HG03469 (cell line): ENCODE measurements around the gene BCAN.
"Not testable (repeated sequence)": the region's sequence is repeated elsewhere in the genome, so short reads cannot be mapped to it uniquely, and the experiment has no call there.

Experiments
- ATAC-seq: cut with Tn5 transposase; IDR thresholded peaks from one replicate; pipeline ENCODE4 v1.9.1; 2021; ENCODE audit warnings: mild to moderate bottlenecking, moderate library complexity, moderate number of reproducible peaks; ENCODE audit not compliant: unreplicated experiment

BCAN gene

GRCh38 chr1:156615946-156616345, 26.0 kb upstream of the BCAN start:
- ATAC-seq, result no peak

- ATAC-seq, result no peak
These were observed 25.5 kb upstream of the BCAN start for GRCh38 chr1:156616463-156616862.

GRCh38 chr1:156618853-156619581, 22.9 kb upstream of the BCAN start, which contains the start of gene HAPLN2:
Gene HAPLN2, plus strand, starts transcription at chr1:156619415. Its CDS starts 4,076 bp downstream, at chr1:156623491.
- ATAC-seq, result no peak

- no peak for ATAC-seq
These were observed 22.3 kb upstream of the BCAN start for GRCh38 chr1:156619582-156619955.

- no peak for ATAC-seq
These were observed 19.2 kb upstream of the BCAN start for GRCh38 chr1:156622581-156623297.

- ATAC-seq, result no peak
These were observed 17.7 kb upstream of the BCAN start for GRCh38 chr1:156623946-156624813.

GRCh38 chr1:156624814-156625435, 17.0 kb upstream of the BCAN start:
- ATAC-seq, result no peak

GRCh38 chr1:156625436-156626078, 16.4 kb upstream of the BCAN start:
- ATAC-seq, result no peak

- no peak for ATAC-seq
These were observed 15.9 kb upstream of the BCAN start for GRCh38 chr1:156626079-156626438.

GRCh38 chr1:156627313-156627880, 14.5 kb upstream of the BCAN start:
- ATAC-seq, result no peak

GRCh38 chr1:156629823-156630449, 12.0 kb upstream of the BCAN start:
- ATAC-seq, result no peak

- not testable (repeated sequence) for ATAC-seq
These were observed 10.8 kb upstream of the BCAN start for GRCh38 chr1:156631152-156631551.

GRCh38 chr1:156632355-156632754, 9.6 kb upstream of the BCAN start:
- ATAC-seq, result no peak

- no peak for ATAC-seq
These were observed 3.5 kb upstream of the BCAN start for GRCh38 chr1:156638189-156638985.

GRCh38 chr1:156639601-156640101, 2.3 kb upstream of the BCAN start:
- no peak for ATAC-seq

- ATAC-seq, result no peak
These were observed 843 bp upstream of the BCAN start for GRCh38 chr1:156640842-156641706.

- ATAC-seq, result no peak
These were observed 540 bp downstream of the BCAN start for GRCh38 chr1:156642265-156643048.
